ES-I3 (cell line): ENCODE data around the gene RAD51C.
"Not testable (repeated sequence)": the region's sequence is repeated elsewhere in the genome, so short reads cannot be mapped to it uniquely, and the experiment has no call there.

Source experiments
- H3K36me3 ChIP-seq: 2 replicates; pipeline ENCODE4 v1.6.1; 2013; ENCODE audit warnings: mild to moderate bottlenecking, low read length, control low read depth, moderate library complexity; ENCODE audit not compliant: insufficient read depth
- H3K4me1 ChIP-seq: 2 replicates; pipeline ENCODE4 v1.6.1; 2013; ENCODE audit warnings: mild to moderate bottlenecking, control low read depth, low read length; ENCODE audit not compliant: insufficient read depth
- H3K9ac ChIP-seq: 2 replicates; pipeline ENCODE4 v1.6.1; 2013; ENCODE audit warnings: low read depth, mild to moderate bottlenecking, low read length, moderate library complexity
- H3K9me3 ChIP-seq: 2 replicates; pipeline ENCODE4 v1.6.1; 2013; ENCODE audit warnings: mild to moderate bottlenecking, low read length, moderate library complexity; ENCODE audit not compliant: control insufficient read depth, insufficient read depth

RAD51C gene

DNA sequence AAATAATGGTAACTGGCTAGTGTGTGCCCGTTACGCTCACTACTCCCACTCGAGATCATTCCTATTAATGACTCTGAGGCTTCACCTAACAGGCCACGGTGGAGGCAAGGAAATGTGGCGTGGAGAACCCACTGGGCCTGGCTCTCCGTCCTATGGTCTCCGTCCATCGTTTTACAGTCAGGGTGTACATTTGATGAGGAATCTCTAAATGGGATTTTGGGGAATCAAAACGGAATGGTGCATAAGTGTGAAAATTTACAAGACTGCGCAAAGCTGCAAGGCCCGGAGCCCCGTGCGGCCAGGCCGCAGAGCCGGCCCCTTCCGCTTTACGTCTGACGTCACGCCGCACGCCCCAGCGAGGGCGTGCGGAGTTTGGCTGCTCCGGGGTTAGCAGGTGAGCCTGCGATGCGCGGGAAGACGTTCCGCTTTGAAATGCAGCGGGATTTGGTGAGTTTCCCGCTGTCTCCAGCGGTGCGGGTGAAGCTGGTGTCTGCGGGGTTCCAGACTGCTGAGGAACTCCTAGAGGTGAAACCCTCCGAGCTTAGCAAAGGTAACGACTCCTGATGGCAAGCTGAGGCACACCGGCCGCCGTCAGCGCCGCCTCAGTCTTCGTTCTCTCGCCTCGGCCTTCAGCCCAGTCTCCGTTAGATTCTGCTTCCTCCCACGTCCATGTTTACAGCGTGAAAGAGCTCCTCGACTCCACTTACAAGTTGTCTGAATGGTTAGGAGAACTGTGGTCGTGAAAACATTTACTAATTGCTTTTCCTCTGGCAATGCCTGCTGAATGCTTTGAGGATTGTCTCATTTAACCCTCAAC, at the start of gene RAD51C:
RAD51C (plus strand) TSS at position 364 of the 817 bp plus-strand sequence; CDS start at position 406, 42 bp downstream.
- peaks cover 3% of the 10 kb centered on the region; the same call in 1 of the 2 replicates for H3K4me1 ChIP-seq
- peak within 1 kb of the TSS; percentile 63 for H3K9ac ChIP-seq
- no peaks in the 10 kb centered on the region for H3K36me3 ChIP-seq
- no peaks in the 10 kb centered on the region for H3K9me3 ChIP-seq

DNA sequence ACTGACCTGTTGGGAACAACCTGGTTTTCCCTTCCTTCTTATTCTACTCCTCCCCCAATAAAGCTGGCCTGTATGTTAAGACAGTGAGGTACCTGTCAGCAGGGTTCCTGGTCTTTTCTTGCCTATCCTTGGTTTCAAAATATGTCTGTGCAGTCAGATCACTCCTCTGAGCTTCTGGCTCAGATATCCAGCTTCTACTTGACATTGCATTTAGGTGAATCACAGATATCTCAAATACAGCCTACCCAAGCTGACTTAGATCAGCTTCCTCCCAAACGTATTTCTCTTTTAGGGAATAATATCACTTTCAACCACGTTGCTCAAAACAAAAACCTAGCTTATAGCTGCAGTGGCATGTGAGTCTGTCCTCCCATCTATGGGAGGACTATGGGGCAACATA, 49.3 kb upstream of the RAD51C start:
- no peaks in the 10 kb centered on the region for H3K36me3 ChIP-seq
- no peaks in the 10 kb centered on the region for H3K9me3 ChIP-seq
- H3K4me1 ChIP-seq: peaks cover 11% of the 10 kb centered on the region; the same call in 1 of the 2 replicates
- no peak overlapping the region for H3K9ac ChIP-seq

DNA sequence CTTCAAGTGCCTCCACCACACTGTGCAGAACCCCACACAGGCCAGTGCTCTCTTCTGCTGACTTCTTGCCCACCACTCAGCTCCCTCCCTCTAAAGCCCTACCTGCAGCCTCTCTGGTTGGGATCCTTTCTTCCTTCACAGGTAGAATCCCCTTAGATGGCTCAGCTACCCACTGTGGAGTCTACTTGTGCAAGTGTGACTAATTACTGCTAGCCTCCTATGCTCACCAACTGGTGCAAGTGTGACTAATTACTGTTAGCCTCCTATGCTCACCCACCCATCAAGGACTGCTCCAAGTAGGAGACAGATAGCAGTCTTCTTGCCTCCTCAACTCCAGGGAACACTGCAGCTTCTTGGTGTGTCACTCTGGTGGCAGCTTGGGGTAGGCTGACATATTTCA, 44.2 kb upstream of the RAD51C start:
- Histone ChIP-seq H3K9ac (no peak overlapping the region), H3K36me3 (no peaks in the 10 kb centered on the region), H3K4me1 (peaks cover 2% of the 10 kb centered on the region; the same call in 1 of the 2 replicates), H3K9me3 (no peaks in the 10 kb centered on the region)

DNA sequence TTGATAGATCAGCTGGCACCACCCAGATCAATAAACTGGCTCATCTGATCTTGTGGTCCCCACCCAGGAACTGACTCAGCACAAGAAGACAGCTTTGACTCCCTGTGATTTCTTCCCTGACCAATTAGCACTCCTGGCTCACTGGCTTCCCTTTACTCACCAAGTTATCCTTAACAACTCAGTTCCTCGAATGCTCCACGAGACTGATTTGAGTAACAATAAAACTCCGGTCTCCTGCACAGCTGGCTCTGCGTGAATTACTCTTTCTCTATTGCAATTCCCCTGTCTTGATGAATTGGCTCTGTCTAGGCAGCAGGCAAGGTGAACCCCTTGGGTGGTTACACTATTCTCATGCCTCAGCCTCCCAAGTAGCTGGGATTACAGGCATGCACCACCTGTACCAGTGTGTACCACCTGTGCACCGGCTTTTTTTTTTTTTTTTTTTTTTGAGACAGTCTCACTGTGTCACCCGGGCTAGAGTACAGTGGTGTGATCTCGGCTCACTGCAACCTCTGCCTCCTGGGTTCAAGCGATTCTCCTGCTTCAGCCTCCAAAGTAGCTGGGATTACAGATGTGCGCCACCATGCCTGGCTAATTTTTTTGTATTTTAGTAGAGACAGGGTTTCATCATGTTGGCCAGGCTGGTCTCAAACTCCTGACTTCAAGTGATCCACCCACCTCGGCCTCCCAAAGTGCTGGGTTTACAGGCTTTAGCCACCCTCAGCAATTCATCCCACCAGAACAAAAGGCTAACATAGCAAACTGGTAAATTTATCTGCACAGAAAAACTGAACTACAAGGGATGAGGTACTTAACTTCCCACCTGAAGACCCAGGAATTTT, 34.2 kb upstream of the RAD51C start:
- H3K4me1 ChIP-seq, H3K9me3 ChIP-seq, H3K36me3 ChIP-seq: not testable (repeated sequence)
- peak overlapping the region; percentile 7; the same call in 1 of the 2 replicates for H3K9ac ChIP-seq

DNA sequence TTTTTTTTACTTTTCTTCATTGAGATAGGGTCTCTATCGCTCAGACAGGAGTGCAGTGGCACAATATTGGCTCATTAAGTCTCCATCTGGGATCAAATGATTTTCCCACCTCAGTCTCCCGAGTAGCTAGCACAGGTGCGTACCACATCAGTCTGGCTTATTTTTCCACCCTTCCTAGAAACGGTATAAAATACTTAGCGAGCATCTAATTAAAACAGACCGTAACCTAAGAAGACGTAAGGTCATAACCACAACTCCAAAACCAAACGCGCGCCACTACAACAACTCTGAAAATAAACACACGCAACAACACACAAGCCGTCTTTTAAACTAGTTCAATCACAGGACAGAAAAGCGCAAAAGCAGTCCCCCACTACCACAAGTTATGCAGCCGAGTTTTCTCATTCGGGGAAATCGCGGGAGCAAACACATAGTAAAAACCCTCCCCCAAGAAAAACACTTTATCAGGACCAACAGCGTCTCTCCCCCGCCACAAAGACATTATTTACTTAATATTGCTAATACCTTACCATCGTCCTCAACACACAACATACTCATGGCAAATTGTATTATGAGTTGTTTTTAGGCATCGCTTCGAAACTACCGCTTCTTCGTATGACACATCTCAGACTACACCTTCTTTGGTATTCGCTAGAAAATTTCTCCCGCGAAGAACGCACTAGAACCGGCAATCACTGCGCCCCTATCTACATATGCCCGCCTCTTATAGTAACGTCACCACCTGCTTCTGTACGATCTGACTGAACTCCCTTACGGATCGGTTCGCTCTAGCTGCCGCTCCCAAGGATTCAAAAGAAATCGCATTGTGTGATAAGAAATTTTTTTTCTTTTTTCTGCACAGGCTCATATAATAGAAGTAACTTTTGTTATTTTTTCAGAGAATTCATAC, 33.3 kb upstream of the RAD51C start:
- Histone ChIP-seq H3K36me3 (no peaks in the 10 kb centered on the region), H3K4me1 (peaks cover 6% of the 10 kb centered on the region; the same call in 1 of the 2 replicates), H3K9ac (peak overlapping the region; percentile 51), H3K9me3 (no peaks in the 10 kb centered on the region)

DNA sequence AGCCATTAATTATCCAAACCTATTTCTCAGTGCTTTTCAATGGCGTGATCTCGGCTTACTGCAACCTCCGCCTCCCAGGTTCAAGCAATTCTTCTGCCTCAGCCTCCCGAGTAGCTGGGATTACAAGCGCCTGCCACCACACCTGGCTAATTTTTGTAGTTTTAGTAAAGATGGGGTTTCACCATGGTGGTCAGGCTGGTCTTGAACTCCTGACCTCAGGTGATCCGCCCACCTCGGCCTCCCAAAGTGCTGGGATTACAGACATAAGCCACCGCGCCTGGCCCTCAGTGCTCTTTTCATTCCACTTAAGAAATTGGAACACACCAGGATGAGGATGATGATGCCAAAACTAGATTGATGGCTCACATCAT, 32.7 kb upstream of the RAD51C start:
- H3K9ac ChIP-seq: peak overlapping the region; percentile 51
- not testable (repeated sequence) for H3K36me3 ChIP-seq, H3K9me3 ChIP-seq, H3K4me1 ChIP-seq

DNA sequence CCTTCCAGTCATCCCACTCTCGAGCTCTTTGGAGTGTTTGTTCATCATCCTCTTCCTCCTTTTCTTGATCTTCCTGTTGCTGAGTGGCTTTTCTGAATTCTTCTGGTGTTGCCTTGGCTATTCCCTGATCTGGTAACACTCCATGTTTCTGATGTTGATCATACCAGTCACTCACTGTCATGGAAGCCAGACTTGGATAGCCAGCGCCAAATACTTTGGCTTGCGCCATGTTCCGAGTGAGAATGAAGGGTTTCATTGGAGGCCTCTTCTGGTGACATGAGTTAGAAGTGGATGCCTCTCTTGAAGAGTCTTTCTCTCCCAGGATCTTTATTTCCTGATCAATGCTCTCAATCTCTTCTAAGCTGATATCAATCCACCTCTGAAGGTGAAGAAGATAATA, 31.8 kb upstream of the RAD51C start:
- Histone ChIP-seq H3K36me3 (no peaks in the 10 kb centered on the region), H3K9me3 (no peaks in the 10 kb centered on the region), H3K4me1 (peaks cover 6% of the 10 kb centered on the region; the same call in 1 of the 2 replicates), H3K9ac (no peak overlapping the region)

DNA sequence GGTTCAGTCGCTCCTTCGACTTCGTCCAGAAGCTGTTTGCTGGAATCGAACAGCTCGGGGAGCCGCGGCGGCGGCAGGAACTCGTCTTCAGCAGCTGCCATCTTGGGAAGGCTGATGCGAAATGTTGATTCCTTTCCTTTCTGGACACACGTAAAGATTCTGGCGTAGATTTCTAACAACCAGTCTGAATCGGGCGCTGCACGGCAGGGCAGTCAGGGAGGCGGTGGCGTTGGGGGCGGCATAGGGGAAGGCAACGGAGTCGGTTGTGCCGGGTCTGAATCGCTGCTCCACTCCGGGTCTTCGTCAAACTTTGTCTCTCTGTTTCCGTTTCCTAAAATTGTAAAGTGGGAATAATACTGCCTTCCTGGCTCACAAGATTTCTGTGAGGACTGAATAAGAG, 30.9 kb upstream of the RAD51C start:
- Histone ChIP-seq H3K9ac (no peak overlapping the region), H3K4me1 (peaks cover 6% of the 10 kb centered on the region; the same call in 1 of the 2 replicates), H3K36me3 (no peaks in the 10 kb centered on the region), H3K9me3 (no peaks in the 10 kb centered on the region)

DNA sequence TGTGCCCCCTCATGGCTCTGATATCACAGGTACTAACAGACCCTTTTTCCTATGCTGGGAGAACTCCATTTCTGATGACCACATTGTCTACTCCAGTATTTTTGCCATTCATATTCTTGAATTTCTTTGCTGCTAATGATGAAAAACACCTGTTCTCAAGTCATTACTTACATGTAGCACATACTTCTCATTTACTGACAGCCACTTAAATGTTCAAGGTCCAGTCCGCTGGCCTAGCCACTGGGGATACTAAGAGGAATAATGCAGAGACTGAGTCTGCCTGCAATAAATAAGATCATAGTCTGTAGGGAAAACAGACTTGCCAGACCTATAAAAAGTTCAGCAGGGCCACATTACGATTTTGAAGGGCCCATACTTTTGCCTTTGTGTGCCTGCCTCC, 28.1 kb upstream of the RAD51C start:
- Histone ChIP-seq H3K36me3 (no peaks in the 10 kb centered on the region), H3K9me3 (no peaks in the 10 kb centered on the region), H3K9ac (no peak overlapping the region), H3K4me1 (no peaks in the 10 kb centered on the region)

DNA sequence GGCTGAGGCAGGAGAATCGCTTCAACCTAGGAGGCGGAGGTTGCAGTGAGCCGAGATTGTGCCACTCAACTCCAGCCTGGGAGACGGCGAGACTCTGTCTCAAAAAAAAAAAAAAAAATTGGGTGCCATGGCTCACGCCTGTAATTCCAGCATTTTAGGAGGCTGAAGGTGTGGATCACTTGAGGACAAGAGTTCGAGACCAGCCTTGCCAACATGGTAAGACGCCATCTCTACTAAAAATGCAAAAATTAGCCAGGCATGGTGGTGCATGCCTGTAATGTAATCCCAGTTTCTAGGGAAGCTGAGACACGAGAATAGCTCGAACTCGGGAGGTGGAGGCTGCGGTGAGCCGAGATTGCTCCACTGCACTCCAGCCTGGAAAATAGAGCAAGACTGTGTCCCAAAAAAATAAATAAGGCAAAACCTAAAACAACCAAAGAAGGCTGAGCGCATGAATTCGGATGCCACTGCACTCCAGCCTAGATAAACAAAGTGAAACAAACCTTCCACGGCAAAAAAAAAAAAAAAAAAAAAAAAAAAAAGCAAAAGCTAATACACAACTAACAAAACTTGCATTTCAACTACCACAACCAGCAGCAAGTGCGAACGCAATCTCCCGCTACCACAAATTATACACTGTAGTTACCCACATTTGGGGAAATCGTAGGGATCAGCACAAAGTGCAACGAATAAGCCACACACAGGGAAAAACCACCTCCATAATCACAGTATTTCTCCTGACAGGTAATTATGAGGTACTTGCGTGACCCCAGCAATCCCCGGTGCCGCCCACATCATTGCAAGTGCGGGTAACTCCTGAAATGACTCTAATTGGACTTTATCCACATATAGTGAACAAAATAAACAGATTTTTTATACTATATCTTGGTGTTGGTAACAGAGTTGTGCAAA, 26.2 kb upstream of the RAD51C start:
- no peaks in the 10 kb centered on the region for H3K4me1 ChIP-seq
- H3K36me3 ChIP-seq: no peaks in the 10 kb centered on the region
- H3K9me3 ChIP-seq: no peaks in the 10 kb centered on the region
- no peak overlapping the region for H3K9ac ChIP-seq

DNA sequence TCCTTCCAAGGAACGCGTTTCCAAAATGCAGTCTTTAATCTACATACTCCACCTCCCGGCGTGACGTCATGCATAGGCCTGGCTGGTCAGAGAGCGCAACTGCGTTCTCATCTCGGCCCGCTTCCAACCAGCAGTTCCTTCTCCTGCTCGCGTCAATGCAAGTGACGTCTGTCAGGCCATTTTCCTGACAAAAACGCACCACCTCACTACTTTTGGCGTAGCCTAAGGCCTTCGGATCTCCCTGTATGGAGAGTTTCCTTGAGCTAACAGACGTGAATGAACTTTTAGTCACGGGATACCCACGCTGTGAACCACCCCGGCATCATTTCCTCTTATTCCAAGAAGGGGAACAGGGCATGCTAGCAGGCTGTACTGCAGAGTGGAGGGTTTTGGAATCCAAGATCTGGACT, 25.5 kb upstream of the RAD51C start:
- Histone ChIP-seq H3K9me3 (no peaks in the 10 kb centered on the region), H3K36me3 (no peaks in the 10 kb centered on the region), H3K4me1 (no peaks in the 10 kb centered on the region), H3K9ac (no peak overlapping the region)

DNA sequence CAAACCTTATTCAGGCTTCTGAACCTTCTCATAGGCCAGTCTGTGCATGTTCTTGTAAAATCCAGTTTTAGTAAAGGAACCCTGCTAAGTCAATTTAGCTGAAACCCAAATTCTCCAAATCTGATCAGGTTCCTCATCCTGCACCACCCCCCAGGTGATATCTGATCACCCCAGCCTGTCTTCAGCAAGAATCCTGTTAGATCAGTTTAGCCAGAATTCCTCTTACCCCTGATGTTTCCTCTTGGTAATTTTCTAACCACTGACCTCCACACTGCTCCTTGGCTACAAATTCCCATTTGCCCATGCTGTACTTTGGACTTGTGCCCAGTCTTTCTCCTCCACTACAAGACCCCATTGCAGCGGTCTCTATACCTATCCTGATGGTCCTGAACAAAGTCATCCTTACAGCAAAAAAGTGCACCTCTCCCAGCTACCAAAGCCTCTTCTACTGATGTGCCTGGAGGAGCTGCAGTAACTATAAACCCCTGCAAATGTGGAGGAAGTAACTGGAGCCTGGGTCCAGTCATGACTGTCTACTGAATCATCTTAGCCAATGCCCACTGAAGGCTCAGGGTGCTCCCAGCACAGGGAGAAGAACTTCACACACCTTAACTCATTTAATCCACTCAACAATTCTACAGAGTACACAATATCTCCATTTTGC, 24.3 kb upstream of the RAD51C start:
- no peaks in the 10 kb centered on the region; the same call in 1 of the 2 replicates for H3K4me1 ChIP-seq
- no peak overlapping the region for H3K9ac ChIP-seq
- no peaks in the 10 kb centered on the region for H3K9me3 ChIP-seq
- H3K36me3 ChIP-seq: no peaks in the 10 kb centered on the region

DNA sequence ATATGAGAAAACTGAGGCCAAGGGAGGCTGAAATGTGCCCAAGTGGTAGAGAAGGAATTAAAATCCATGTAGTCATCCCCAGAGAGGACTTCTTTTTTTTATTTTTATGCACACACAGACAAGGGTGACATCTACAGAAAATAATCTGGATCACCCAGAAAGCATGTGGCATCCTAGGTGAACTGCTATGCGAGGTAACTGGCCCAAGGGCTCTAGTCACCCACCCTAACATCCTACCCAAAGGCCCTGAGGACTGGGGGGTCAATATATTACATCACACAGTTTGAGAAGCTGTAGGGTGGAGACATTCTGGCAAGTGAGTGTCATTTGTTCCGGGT, 23.8 kb upstream of the RAD51C start:
- H3K9ac ChIP-seq: no peak overlapping the region

More for the DNA sequence above, 23.8 kb upstream of the RAD51C start:
- Histone ChIP-seq H3K36me3 (no peaks in the 10 kb centered on the region), H3K9me3 (no peaks in the 10 kb centered on the region), H3K4me1 (no peaks in the 10 kb centered on the region; the same call in 1 of the 2 replicates)
